Parathyroid adenoma (tissue), 2 donors: ENCODE results near the gene NWD2.
A peak's percentile ranks its signal among the peaks of the same experiment; 100 is the strongest.

Source experiments
- H2AFZ ChIP-seq: fragments of 300-600 bp; sonication (generic); one replicate; pipeline ENCODE4 v1.7.0; 2017; ENCODE audit warnings: antibody characterized with exemption, mild to moderate bottlenecking
- H3K27ac ChIP-seq: fragments of 300-600 bp; sonication (generic); one replicate; pipeline ENCODE4 v1.7.0; 2017
- H3K27me3 ChIP-seq: fragments of 300-600 bp; sonication (generic); one replicate; pipeline ENCODE4 v1.7.0; 2017; ENCODE audit warnings: low read length; ENCODE audit not compliant: control insufficient read depth, insufficient read depth
- H3K36me3 ChIP-seq: fragments of 300-600 bp; sonication (generic); one replicate; pipeline ENCODE4 v1.7.0; 2017; ENCODE audit warnings: low read length; ENCODE audit not compliant: control insufficient read depth, insufficient read depth
- H3K4me1 ChIP-seq: fragments of 300-600 bp; sonication (generic); one replicate; pipeline ENCODE4 v1.7.0; 2017; ENCODE audit warnings: control low read depth
- H3K4me2 ChIP-seq: fragments of 300-600 bp; sonication (generic); one replicate; pipeline ENCODE4 v1.7.0; 2017; ENCODE audit warnings: low read length
- H3K4me3 ChIP-seq: fragments of 300-600 bp; sonication (generic); one replicate; pipeline ENCODE4 v1.7.0; 2017; ENCODE audit warnings: low read depth, low read length
- H3K79me2 ChIP-seq: fragments of 300-600 bp; sonication (generic); one replicate; pipeline ENCODE4 v1.7.0; 2017; ENCODE audit warnings: control low read depth
- H3K9ac ChIP-seq: fragments of 300-600 bp; sonication (generic); one replicate; pipeline ENCODE4 v1.7.0; 2017; ENCODE audit warnings: mild to moderate bottlenecking
- H3K9me3 ChIP-seq: fragments of 300-600 bp; sonication (generic); one replicate; pipeline ENCODE4 v1.7.0; 2017; ENCODE audit warnings: low read length; ENCODE audit not compliant: control insufficient read depth
- TF ChIP-seq, protein P1 (sequence below): fragments of 300-600 bp; sonication (generic); IDR thresholded peaks from one replicate; pipeline ENCODE4 v1.7.0; 2017; ENCODE audit warnings: antibody characterized with exemption, mild to moderate bottlenecking
- donor health status: primary hyperparathyroidism.

The NWD2 gene

DNA sequence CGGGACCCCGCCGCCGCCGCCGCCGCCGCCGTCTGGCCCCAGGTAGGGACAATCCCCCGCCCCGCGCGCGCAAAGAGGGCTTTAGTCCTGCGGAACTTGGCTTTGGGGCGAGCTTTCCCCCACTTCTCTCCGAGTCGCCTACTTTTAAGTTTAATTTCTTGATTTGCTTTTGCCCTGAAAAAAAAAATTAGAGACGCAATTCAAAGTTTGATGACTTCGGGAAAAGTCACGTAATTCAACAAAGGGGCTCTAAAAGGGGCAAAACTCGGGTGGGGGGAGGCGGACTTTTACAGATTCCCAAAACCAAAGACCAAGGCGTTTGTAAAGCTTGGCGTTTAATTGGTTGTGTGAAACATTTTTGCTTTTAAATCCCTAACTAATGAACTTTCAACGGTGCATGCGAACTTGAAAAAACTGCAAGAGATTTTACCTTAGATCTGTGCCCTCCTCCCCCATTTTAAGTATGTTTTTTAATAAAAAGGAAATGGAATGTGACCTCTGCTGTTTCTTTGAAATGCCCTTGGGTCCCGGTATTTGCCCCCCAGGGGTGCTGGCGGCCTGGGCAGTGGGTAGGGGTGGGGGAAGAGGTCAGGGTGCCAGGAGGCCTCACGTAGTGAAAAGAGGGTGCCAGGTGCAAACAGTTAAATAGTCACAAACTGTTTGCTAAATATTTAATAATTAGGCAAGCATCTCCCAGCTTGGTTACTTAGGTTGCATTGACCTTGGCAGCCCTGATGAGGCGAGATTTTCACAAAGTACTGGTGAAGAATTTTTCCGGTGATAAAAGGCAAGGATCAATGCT lies 209.7 kb downstream of the NWD2 start:
- H3K9me3 ChIP-seq: no peaks in the 10 kb centered on the region
- H3K27ac ChIP-seq: peak overlapping the region; percentile 56
- no peaks in the 10 kb centered on the region for H3K27me3 ChIP-seq
- H3K36me3 ChIP-seq: no peaks in the 10 kb centered on the region
- no peak overlapping the region for H3K9ac ChIP-seq
- H3K4me1 ChIP-seq: no peaks in the 10 kb centered on the region
- TF ChIP-seq, protein P1, sequence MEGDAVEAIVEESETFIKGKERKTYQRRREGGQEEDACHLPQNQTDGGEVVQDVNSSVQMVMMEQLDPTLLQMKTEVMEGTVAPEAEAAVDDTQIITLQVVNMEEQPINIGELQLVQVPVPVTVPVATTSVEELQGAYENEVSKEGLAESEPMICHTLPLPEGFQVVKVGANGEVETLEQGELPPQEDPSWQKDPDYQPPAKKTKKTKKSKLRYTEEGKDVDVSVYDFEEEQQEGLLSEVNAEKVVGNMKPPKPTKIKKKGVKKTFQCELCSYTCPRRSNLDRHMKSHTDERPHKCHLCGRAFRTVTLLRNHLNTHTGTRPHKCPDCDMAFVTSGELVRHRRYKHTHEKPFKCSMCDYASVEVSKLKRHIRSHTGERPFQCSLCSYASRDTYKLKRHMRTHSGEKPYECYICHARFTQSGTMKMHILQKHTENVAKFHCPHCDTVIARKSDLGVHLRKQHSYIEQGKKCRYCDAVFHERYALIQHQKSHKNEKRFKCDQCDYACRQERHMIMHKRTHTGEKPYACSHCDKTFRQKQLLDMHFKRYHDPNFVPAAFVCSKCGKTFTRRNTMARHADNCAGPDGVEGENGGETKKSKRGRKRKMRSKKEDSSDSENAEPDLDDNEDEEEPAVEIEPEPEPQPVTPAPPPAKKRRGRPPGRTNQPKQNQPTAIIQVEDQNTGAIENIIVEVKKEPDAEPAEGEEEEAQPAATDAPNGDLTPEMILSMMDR: no peak
- no peaks in the 10 kb centered on the region for H3K79me2 ChIP-seq
- peak overlapping the region; percentile 83 for H3K4me2 ChIP-seq
- peak overlapping the region; percentile 36 for H2AFZ ChIP-seq
- peak overlapping the region; percentile 83 for H3K4me3 ChIP-seq

DNA sequence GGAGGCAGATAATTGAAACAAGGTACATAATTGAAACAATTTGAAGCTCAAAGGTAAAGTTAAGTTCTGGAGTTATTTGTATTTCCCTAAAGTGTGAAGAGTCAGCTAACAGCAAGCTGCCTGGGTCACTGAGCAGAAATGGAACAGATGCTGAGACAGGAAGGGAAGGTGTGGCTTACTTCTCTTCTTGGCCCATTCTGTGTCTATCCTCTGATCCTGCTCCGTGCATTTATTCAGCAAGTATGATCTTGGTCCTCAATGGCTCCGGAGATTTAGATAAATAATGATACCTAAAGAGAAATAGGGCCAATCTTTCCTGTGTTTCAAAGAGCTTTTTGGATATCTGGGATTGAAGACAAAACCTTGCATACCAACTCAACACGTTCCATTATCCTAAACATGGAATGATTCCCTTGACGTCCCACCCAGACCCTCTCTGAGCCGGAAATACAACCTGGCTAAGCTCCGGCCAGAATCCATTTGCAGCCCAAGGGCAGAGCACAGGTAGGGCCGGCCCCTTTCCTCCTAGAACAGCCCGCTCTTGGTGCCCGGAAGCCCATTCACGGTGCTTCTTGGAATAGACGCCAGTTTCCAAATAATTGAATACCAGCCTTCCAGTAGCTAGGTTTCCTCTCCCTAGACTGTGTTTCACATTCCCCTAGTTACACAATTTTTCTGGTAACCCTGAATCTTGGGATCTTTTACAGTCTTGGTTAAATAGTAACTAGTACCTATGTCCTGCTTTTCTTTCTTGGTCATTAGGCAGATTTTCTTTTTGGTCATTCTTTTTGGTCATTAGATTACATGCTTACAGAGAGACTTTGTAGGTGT lies 211.0 kb downstream of the NWD2 start:
- Histone ChIP-seq H3K79me2 (no peaks in the 10 kb centered on the region), H3K9ac (no peak overlapping the region), H3K36me3 (no peaks in the 10 kb centered on the region), H3K4me2 (peak overlapping the region; percentile 83), H2AFZ (no peak overlapping the region), H3K27me3 (no peaks in the 10 kb centered on the region), H3K27ac (no peak overlapping the region), H3K4me3 (peak overlapping the region; percentile 83), H3K9me3 (no peaks in the 10 kb centered on the region), H3K4me1 (no peaks in the 10 kb centered on the region)
- TF ChIP-seq, protein P1: no peak

DNA sequence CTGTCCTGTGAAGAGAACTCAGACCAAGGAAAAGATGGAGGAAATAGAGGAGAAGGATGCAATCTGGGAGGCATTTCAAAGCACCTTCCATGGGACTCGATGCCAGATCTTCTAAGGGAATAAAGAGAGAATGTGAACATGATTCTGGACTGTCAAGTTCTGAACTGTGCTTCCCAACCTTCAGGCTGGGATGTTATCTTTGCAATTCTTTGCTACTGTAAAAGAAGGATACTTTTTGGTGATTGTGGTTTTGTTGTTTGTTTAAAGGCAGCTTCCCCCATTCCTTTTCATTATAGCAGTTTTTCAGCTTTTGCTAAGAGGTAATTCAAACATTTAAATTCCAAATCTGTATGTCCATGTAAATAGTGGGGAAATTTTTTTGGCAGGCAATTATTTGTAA lies 217.3 kb downstream of the NWD2 start:
- H3K4me3 ChIP-seq: no peak overlapping the region
- no peaks in the 10 kb centered on the region for H3K9me3 ChIP-seq
- H3K27ac ChIP-seq: no peak overlapping the region
- H2AFZ ChIP-seq: no peak overlapping the region
- no peak overlapping the region for H3K9ac ChIP-seq
- no peaks in the 10 kb centered on the region for H3K4me1 ChIP-seq
- TF ChIP-seq, protein P1: no peak
- no peaks in the 10 kb centered on the region for H3K27me3 ChIP-seq
- no peaks in the 10 kb centered on the region for H3K36me3 ChIP-seq
- H3K79me2 ChIP-seq: peaks cover 2% of the 10 kb centered on the region
- H3K4me2 ChIP-seq: no peak overlapping the region

DNA sequence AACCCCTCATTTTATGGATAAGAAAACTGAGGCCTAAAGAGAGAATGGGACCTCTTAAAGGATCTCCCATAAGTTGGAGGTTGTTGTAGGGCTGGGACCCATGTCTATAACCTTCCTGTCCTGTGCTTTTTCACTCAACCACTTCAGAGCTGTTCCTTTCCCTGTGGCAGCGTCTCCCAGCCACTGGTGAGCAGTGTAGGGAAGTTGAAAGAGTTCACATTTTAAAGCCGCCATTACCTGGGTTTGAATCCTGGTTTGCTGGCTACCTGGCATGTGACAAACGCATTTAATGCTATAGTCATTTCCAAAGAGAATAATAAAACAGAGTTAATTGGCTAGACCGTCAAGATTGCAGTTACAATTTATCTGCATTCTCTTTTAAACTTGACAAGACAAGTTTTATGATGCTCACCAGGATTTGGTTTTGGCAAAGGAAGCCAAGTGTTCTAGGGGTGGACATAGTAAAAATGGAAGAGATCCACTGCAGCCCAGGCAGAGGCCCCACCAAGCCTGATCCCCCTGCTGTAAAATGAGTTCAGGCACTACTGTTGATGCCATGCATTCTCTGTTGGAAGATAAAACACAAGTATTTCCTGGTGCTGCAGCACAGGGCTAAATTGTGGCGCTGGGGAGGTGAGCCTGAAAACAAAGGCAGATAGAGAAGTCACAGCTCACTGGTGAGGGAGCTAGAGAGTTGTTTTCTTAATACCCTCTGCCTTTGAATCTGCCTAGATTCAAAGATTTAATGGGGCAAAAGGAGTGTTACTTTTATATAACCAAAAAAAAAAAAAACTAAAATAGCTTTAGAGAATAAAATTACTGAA lies 218.7 kb downstream of the NWD2 start:
- no peak overlapping the region for H3K27ac ChIP-seq
- H3K9ac ChIP-seq: no peak overlapping the region
- H3K4me2 ChIP-seq: no peak overlapping the region

More for the DNA sequence above, 218.7 kb downstream of the NWD2 start:
- Histone ChIP-seq H3K4me1 (no peaks in the 10 kb centered on the region), H3K4me3 (no peak overlapping the region), H3K79me2 (peaks cover 2% of the 10 kb centered on the region), H3K36me3 (no peaks in the 10 kb centered on the region), H3K9me3 (no peaks in the 10 kb centered on the region), H3K27me3 (no peaks in the 10 kb centered on the region), H2AFZ (no peak overlapping the region)
- TF ChIP-seq, protein P1: no peak
